ENCODE measurements around the gene GRB14.

Gene GRB14

DNA sequence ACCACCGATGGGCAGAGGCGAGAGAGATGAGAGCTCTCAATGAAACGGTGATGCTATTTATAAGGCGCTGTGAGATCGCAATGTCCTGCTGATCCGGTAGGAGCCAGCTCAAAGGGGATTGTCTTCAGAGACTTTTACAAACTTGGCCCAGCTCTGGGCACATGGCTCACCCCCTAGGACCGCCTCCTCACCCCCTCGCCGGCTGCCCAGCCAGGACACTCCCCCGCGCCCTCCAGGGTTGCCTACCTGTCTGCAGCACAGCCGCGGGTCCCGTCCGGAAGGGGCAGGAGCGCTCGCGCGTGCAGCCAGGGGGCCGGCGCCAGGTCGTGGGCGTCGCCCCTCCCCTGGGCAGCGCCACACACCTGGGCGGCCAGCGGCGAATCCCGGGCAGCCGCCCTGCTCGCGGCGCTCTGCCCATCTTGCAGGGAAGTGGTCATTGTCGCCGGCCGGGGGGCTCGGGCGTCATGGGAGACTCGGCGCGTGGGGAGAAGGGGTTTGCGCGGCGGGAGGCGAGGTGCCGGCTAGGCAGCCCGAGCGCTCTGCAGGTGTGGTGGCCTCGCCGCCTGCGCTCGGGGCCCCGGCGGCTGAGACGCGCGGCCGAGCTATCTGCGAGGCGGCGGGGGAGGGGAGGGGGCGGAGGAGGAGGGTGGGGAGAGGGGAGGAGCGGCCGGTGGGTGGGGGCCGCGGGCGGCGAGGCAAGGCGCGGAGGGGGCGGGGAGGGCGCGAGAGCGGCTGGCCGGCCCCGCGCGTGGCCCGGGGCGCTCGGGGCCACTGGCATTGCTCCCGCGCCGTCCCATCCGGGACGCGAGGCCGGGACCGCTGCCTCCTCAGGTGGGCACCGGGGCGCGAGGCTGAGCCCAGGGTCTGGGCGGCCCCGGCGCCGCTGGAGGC is at the start of gene GRB14:
Gene GRB14 (minus strand): TSS at position 610 of the 891 bp plus-strand sequence. CDS start 173 bp downstream, at position 437.
- Histone ChIP-seq H3K79me2 (ENCODE audit: low read length) (no peaks in the 10 kb centered on the region), H4K20me1 (ENCODE audit: insufficient read depth, low read length) (no peaks in the 10 kb centered on the region), H2AFZ (ENCODE audit: low read length) (peak within 1 kb of the TSS; percentile 69), H3K36me3 (replicated peaks; ENCODE audit: insufficient read depth, low read length) (no peaks in the 10 kb centered on the region), H3K4me1 (ENCODE audit: low read length) (peaks cover 5% of the 10 kb centered on the region; the same call in 1 of the 2 replicates), H3K27me3 (replicated peaks; ENCODE audit: insufficient read depth, low read length) (no peaks in the 10 kb centered on the region), H3K9me2 (replicated peaks; ENCODE audit: insufficient read depth, low read length) (no peaks in the 10 kb centered on the region), H3F3A (ENCODE audit: insufficient read depth, low read length) (no peaks in the 10 kb centered on the region), H3K9me3 (replicated peaks; ENCODE audit: insufficient read depth, low read length) (no peaks in the 10 kb centered on the region), H3K4me2 (ENCODE audit: low read depth, low read length) (peak within 1 kb of the TSS; percentile 61), H3K4me3 (ENCODE audit: low read length) (peak within 1 kb of the TSS; percentile 74), H3K27ac (ENCODE audit: low read length) (peak within 1 kb of the TSS; percentile 38; the same call in 1 of the 2 replicates), H3K9ac (ENCODE audit: low read length) (peak within 1 kb of the TSS; percentile 59)
- peak; percentile 80 for DNase-seq
- no peak for TF ChIP-seq EZH2 (optimal IDR thresholded peaks at IDR 0.05; ENCODE audit: low read depth, low read length)
- no peak for TF ChIP-seq EZH2phosphoT487 (IDR thresholded peaks at IDR 0.05; ENCODE audit: low read length)
- TF ChIP-seq, protein P1, sequence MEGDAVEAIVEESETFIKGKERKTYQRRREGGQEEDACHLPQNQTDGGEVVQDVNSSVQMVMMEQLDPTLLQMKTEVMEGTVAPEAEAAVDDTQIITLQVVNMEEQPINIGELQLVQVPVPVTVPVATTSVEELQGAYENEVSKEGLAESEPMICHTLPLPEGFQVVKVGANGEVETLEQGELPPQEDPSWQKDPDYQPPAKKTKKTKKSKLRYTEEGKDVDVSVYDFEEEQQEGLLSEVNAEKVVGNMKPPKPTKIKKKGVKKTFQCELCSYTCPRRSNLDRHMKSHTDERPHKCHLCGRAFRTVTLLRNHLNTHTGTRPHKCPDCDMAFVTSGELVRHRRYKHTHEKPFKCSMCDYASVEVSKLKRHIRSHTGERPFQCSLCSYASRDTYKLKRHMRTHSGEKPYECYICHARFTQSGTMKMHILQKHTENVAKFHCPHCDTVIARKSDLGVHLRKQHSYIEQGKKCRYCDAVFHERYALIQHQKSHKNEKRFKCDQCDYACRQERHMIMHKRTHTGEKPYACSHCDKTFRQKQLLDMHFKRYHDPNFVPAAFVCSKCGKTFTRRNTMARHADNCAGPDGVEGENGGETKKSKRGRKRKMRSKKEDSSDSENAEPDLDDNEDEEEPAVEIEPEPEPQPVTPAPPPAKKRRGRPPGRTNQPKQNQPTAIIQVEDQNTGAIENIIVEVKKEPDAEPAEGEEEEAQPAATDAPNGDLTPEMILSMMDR (IDR thresholded peaks at IDR 0.05; ENCODE audit: low read length): no peak; the same call in 1 of the 2 replicates

DNA sequence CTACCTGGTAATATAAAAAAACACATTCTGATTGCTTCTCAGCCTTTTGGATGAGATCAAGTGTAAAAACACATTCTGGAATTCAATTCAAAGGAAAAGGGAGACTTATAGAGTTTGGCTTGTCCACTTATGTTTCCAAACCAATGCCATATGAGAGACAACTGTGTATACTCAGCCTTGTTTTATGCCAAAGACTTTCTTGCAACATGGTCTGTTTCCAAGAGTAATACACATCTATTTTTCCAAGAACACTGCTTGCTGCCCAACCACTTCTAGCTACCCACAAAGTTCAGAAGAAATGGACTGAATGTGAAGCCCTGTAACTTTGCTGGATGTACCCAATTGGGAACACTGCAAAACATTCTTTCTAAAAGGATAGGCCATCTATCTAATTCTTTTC is 48.0 kb upstream of the GRB14 start:
- Histone ChIP-seq H3K79me2 (ENCODE audit: low read length) (no peaks in the 10 kb centered on the region), H3K9me2 (replicated peaks; ENCODE audit: insufficient read depth, low read length) (no peaks in the 10 kb centered on the region), H3K36me3 (replicated peaks; ENCODE audit: insufficient read depth, low read length) (no peaks in the 10 kb centered on the region), H4K20me1 (ENCODE audit: insufficient read depth, low read length) (no peaks in the 10 kb centered on the region), H3K27ac (ENCODE audit: low read length) (no peak overlapping the region), H2AFZ (ENCODE audit: low read length) (no peak overlapping the region), H3K9me3 (replicated peaks; ENCODE audit: insufficient read depth, low read length) (no peaks in the 10 kb centered on the region), H3F3A (ENCODE audit: insufficient read depth, low read length) (no peaks in the 10 kb centered on the region), H3K27me3 (replicated peaks; ENCODE audit: insufficient read depth, low read length) (no peaks in the 10 kb centered on the region), H3K9ac (ENCODE audit: low read length) (no peak overlapping the region), H3K4me3 (ENCODE audit: low read length) (no peak overlapping the region), H3K4me1 (ENCODE audit: low read length) (0 out of 2 replicates have a peak, but pooled peaks cover 4% of the 10 kb centered on the region), H3K4me2 (ENCODE audit: low read depth, low read length) (no peak overlapping the region)
- no peak for DNase-seq
- no peak for TF ChIP-seq EZH2 (optimal IDR thresholded peaks at IDR 0.05; ENCODE audit: low read depth, low read length)
- no peak for TF ChIP-seq EZH2phosphoT487 (IDR thresholded peaks at IDR 0.05; ENCODE audit: low read length)
- TF ChIP-seq, protein P1 (IDR thresholded peaks at IDR 0.05; ENCODE audit: low read length): no peak

DNA sequence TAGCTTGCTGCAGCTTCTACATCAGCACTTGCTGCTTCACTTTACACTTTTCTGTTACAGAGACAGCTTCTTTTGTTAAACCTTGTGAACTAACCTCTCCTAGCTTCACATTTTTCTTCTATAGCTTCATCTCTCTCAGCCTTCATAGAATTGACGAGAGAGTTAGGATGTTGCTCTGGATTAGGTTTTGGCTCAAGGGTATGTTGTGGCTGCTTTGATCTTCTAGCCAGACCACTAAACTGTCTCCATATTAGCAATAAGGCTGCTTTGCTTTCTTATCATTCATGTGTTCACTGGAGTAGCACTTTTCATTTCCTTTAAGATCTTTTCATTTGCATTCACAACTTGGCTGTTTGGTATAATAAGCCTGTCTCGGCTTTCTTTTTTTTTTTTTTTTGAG is 46.3 kb upstream of the GRB14 start:
- Histone ChIP-seq H3K4me3 (ENCODE audit: low read length) (no peak overlapping the region), H3K9me2 (replicated peaks; ENCODE audit: insufficient read depth, low read length) (no peaks in the 10 kb centered on the region), H4K20me1 (ENCODE audit: insufficient read depth, low read length) (no peaks in the 10 kb centered on the region), H3K27ac (ENCODE audit: low read length) (no peak overlapping the region), H3K9ac (ENCODE audit: low read length) (no peak overlapping the region), H3K4me2 (ENCODE audit: low read depth, low read length) (no peak overlapping the region), H3K4me1 (ENCODE audit: low read length) (0 out of 2 replicates have a peak, but pooled peaks cover 4% of the 10 kb centered on the region), H3K79me2 (ENCODE audit: low read length) (no peaks in the 10 kb centered on the region), H3F3A (ENCODE audit: insufficient read depth, low read length) (no peaks in the 10 kb centered on the region), H3K27me3 (replicated peaks; ENCODE audit: insufficient read depth, low read length) (no peaks in the 10 kb centered on the region), H3K36me3 (replicated peaks; ENCODE audit: insufficient read depth, low read length) (no peaks in the 10 kb centered on the region), H2AFZ (ENCODE audit: low read length) (no peak overlapping the region), H3K9me3 (replicated peaks; ENCODE audit: insufficient read depth, low read length) (no peaks in the 10 kb centered on the region)
- TF ChIP-seq EZH2 (optimal IDR thresholded peaks at IDR 0.05; ENCODE audit: low read depth, low read length) (no peak), EZH2phosphoT487 (IDR thresholded peaks at IDR 0.05; ENCODE audit: low read length) (no peak)
- DNase-seq: no peak

Data from MM.1S (cell line).